ENCODE data around the gene TM4SF1. TPM values are rescaled to one million over a fixed set of nuclear protein-coding genes. Genes with fewer than 3 reads are reported as not detected.

Gene TM4SF1
- total and polyA plus RNA-seq, 2 experiments from 2014 or later: 0.10 to 0.74 TPM

GRCh38 chr3:149319750-149320149, 57.7 kb downstream of the TM4SF1 start:
- H3K27me3 ChIP-seq (ENCODE audit: insufficient read depth): no peaks in the 10 kb centered on the region
- no peak overlapping the region for H3K4me3 ChIP-seq
- peaks cover 2% of the 10 kb centered on the region; the same call in 1 of the 2 replicates for H3K9me2 ChIP-seq (ENCODE audit: insufficient read depth)
- no peaks in the 10 kb centered on the region; the same call in 2 of the 3 replicates for H3K36me3 Mint-ChIP-seq (ENCODE audit: low read depth)
- peaks cover 7% of the 10 kb centered on the region for H3K27me3 Mint-ChIP-seq (ENCODE audit: insufficient read depth, low read depth, poor library complexity)
- H3K4me2 ChIP-seq: no peak overlapping the region
- ATAC-seq: peak; percentile 35; the same call in 1 of the 3 replicates
- H3K9me3 Mint-ChIP-seq: no peaks in the 10 kb centered on the region
- TF ChIP-seq NANOG (IDR thresholded peaks at IDR 0.05; ENCODE audit: borderline replicate concordance) (no peak), CREB1 (CRISPR knock-in tag; IDR thresholded peaks at IDR 0.05; ENCODE audit: low read depth) (no peak), EZH2phosphoT487 (IDR thresholded peaks at IDR 0.05; ENCODE audit: unreplicated experiment) (no peak), POLR2AphosphoS5 (IDR thresholded peaks at IDR 0.05; ENCODE audit: low read depth) (no peak), ZNF462 (CRISPR knock-in tag; IDR thresholded peaks at IDR 0.05) (no peak), EZH2 (IDR thresholded peaks at IDR 0.05; ENCODE audit: low read depth, unreplicated experiment) (no peak), JUNB (IDR thresholded peaks at IDR 0.05; ENCODE audit: unreplicated experiment) (no peak), STAT1 (IDR thresholded peaks at IDR 0.05; ENCODE audit: unreplicated experiment) (no peak), ZNF114 (CRISPR knock-in tag; IDR thresholded peaks at IDR 0.05) (no peak), ZNF331 (CRISPR knock-in tag; IDR thresholded peaks at IDR 0.05; ENCODE audit: low read depth) (no peak)
- TF ChIP-seq, protein P1, sequence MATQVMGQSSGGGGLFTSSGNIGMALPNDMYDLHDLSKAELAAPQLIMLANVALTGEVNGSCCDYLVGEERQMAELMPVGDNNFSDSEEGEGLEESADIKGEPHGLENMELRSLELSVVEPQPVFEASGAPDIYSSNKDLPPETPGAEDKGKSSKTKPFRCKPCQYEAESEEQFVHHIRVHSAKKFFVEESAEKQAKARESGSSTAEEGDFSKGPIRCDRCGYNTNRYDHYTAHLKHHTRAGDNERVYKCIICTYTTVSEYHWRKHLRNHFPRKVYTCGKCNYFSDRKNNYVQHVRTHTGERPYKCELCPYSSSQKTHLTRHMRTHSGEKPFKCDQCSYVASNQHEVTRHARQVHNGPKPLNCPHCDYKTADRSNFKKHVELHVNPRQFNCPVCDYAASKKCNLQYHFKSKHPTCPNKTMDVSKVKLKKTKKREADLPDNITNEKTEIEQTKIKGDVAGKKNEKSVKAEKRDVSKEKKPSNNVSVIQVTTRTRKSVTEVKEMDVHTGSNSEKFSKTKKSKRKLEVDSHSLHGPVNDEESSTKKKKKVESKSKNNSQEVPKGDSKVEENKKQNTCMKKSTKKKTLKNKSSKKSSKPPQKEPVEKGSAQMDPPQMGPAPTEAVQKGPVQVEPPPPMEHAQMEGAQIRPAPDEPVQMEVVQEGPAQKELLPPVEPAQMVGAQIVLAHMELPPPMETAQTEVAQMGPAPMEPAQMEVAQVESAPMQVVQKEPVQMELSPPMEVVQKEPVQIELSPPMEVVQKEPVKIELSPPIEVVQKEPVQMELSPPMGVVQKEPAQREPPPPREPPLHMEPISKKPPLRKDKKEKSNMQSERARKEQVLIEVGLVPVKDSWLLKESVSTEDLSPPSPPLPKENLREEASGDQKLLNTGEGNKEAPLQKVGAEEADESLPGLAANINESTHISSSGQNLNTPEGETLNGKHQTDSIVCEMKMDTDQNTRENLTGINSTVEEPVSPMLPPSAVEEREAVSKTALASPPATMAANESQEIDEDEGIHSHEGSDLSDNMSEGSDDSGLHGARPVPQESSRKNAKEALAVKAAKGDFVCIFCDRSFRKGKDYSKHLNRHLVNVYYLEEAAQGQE (IDR thresholded peaks at IDR 0.05; ENCODE audit: unreplicated experiment): no peak
- TF ChIP-seq, protein P2, sequence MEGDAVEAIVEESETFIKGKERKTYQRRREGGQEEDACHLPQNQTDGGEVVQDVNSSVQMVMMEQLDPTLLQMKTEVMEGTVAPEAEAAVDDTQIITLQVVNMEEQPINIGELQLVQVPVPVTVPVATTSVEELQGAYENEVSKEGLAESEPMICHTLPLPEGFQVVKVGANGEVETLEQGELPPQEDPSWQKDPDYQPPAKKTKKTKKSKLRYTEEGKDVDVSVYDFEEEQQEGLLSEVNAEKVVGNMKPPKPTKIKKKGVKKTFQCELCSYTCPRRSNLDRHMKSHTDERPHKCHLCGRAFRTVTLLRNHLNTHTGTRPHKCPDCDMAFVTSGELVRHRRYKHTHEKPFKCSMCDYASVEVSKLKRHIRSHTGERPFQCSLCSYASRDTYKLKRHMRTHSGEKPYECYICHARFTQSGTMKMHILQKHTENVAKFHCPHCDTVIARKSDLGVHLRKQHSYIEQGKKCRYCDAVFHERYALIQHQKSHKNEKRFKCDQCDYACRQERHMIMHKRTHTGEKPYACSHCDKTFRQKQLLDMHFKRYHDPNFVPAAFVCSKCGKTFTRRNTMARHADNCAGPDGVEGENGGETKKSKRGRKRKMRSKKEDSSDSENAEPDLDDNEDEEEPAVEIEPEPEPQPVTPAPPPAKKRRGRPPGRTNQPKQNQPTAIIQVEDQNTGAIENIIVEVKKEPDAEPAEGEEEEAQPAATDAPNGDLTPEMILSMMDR (conservative IDR thresholded peaks at IDR 0.05; ENCODE audit: low read depth in 2 of 2): no peak
- TF ChIP-seq, protein P3, sequence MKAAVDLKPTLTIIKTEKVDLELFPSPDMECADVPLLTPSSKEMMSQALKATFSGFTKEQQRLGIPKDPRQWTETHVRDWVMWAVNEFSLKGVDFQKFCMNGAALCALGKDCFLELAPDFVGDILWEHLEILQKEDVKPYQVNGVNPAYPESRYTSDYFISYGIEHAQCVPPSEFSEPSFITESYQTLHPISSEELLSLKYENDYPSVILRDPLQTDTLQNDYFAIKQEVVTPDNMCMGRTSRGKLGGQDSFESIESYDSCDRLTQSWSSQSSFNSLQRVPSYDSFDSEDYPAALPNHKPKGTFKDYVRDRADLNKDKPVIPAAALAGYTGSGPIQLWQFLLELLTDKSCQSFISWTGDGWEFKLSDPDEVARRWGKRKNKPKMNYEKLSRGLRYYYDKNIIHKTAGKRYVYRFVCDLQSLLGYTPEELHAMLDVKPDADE (IDR thresholded peaks at IDR 0.05): no peak
- no peak for DNase-seq (ENCODE audit: low spot score)
- H3K4me1 Mint-ChIP-seq: peaks cover 6% of the 10 kb centered on the region; the same call in 2 of the 3 replicates
- no peaks in the 10 kb centered on the region for H3K79me2 ChIP-seq (replicated peaks; ENCODE audit: insufficient read depth)
- no peaks in the 10 kb centered on the region for H3K36me3 ChIP-seq (ENCODE audit: insufficient read depth)
- no peaks in the 10 kb centered on the region for H3K4me1 ChIP-seq (ENCODE audit: insufficient read depth)
- H3K4me3 Mint-ChIP-seq: no peak overlapping the region
- no peaks in the 10 kb centered on the region for H3F3A ChIP-seq (replicated peaks; ENCODE audit: low read depth)
- H3K27ac Mint-ChIP-seq: no peak overlapping the region
- no peaks in the 10 kb centered on the region for H4K20me1 ChIP-seq (replicated peaks; ENCODE audit: insufficient read depth)
- no peak overlapping the region for H2AFZ ChIP-seq
- H3K27ac ChIP-seq (ENCODE audit: low read depth): no peak overlapping the region
